22Rv1 (cell line): Measurements from ENCODE around the gene PSMC5.
"Not testable (repeated sequence)": the region's sequence is repeated elsewhere in the genome, so short reads cannot be mapped to it uniquely, and the experiment has no call there.

Source experiments
- H3K27ac ChIP-seq: fragments of 450-650 bp; 2 replicates; pipeline ENCODE4 v1.5.1; 2017
- CTCF ChIP-seq: fragments of 450-650 bp; IDR thresholded peaks from 2 replicates; pipeline ENCODE4 v1.5.1; 2017; ENCODE audit warnings: mild to moderate bottlenecking
- ZFX ChIP-seq: fragments of 450-650 bp; IDR thresholded peaks from 2 replicates; pipeline ENCODE4 v1.6.1; 2017; ENCODE audit warnings: antibody characterized with exemption, borderline replicate concordance

The PSMC5 gene

GRCh38 chr17:63845509-63845908, 18.3 kb downstream of the PSMC5 start:
- TF ChIP-seq ZFX = no peak
- no peak for TF ChIP-seq CTCF
- no peak overlapping the region for H3K27ac ChIP-seq

- no peak overlapping the region for H3K27ac ChIP-seq
- no peak for TF ChIP-seq CTCF
- TF ChIP-seq ZFX = no peak
These were observed 20.5 kb downstream of the PSMC5 start for GRCh38 chr17:63847525-63848249.

- H3K27ac ChIP-seq = peak overlapping the region; percentile 48
- TF ChIP-seq CTCF (peak; percentile 94), ZFX (no peak)
These were observed 21.8 kb downstream of the PSMC5 start for GRCh38 chr17:63848834-63849689.

GRCh38 chr17:63850401-63850800, 23.2 kb downstream of the PSMC5 start:
- H3K27ac ChIP-seq = no peak overlapping the region
- no peak for TF ChIP-seq ZFX
- TF ChIP-seq CTCF = no peak

- no peak for TF ChIP-seq ZFX
- no peak for TF ChIP-seq CTCF
- H3K27ac ChIP-seq = no peak overlapping the region
These were observed 26.0 kb downstream of the PSMC5 start for GRCh38 chr17:63853260-63853659.

GRCh38 chr17:63854709-63855108, 27.5 kb downstream of the PSMC5 start:
- no peak overlapping the region for H3K27ac ChIP-seq
- no peak for TF ChIP-seq CTCF

GRCh38 chr17:63855185-63855584, 28.0 kb downstream of the PSMC5 start:
- H3K27ac ChIP-seq = no peak overlapping the region
- TF ChIP-seq ZFX (no peak), CTCF (no peak)

GRCh38 chr17:63856425-63856824, 29.2 kb downstream of the PSMC5 start:
- H3K27ac ChIP-seq = not testable (repeated sequence)
